Endothelial cell of hepatic sinusoid (primary cell): ENCODE data around the gene MS4A13.
"Not testable (repeated sequence)": the region's sequence is repeated elsewhere in the genome, so short reads cannot be mapped to it uniquely, and the experiment has no call there.

Experiments used
- in situ Hi-C: cut with HindIII; loops from 2 replicates; pipeline ENCODE4 v1.10.0; 2017; ENCODE audit warnings: low sequenced_read_pairs

The MS4A13 gene

GRCh38 chr11:60530454-60531100 lies 15.4 kb downstream of the MS4A13 start:
- in situ Hi-C loops, result no loop called here

GRCh38 chr11:60532383-60532782 lies 17.2 kb downstream of the MS4A13 start:
- in situ Hi-C loops, result not testable (repeated sequence)

DNA sequence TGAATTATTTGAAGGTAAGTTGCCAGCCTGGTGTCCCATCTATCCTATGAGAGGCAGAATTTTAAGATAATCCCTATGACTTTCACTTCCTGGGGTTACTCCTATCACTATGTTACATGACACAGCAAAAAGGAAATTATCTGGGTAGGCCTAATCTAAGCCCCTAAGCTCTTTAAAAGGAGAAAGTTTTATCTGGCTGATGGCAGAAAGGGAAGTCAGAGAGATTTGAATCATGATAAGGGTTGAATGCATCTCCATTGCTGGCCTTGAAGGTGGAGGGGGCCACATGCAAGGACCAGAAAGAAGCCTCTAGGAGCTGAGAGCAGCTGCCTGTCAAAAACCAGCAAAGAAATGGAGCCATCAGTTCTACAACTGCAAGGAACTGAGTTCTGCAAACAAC lies 23.4 kb downstream of the MS4A13 start:
- in situ Hi-C loops, result not testable (repeated sequence)

DNA sequence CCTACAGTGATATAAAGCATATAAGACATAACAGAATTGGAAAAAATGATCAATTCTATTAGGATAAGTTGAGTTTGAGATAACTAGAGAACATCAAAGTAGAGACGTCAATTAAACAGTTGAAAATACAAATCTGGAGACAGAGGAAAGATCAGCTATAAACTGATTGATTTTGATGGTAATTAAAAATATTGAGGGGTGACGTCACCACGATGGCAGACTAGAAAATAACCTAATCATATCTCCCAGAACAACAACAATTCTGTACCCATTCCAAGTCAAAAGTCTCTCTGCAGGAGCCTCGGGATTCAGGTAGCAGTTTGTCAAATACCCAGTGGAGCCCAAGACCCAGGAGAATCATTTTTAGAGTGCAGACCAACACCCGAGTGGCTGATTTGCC lies 28.9 kb downstream of the MS4A13 start:
- in situ Hi-C loops, result no loop called here

DNA sequence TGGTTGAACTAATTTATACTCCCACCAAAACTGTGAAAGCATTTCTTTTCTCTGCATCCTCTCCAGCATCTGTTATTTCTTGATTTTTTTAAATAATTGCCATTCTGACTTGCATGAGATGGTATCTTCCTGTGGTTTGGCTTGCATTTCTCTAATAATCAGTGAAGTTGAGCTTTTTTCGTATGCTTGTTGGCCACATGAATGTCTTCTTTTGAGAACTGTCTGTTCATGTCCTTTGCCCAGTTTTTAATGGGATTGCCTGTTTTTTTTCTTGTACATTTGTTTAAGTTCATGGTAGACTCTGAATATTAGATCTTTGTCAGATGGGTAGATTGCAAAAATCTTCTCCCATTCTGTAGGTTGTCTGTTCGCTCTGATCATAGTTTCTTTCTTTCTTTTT lies 46.1 kb downstream of the MS4A13 start:
- in situ Hi-C loops, result no loop called here

GRCh38 chr11:60563553-60564235 lies 48.5 kb downstream of the MS4A13 start:
- in situ Hi-C loops, result no loop called here

DNA sequence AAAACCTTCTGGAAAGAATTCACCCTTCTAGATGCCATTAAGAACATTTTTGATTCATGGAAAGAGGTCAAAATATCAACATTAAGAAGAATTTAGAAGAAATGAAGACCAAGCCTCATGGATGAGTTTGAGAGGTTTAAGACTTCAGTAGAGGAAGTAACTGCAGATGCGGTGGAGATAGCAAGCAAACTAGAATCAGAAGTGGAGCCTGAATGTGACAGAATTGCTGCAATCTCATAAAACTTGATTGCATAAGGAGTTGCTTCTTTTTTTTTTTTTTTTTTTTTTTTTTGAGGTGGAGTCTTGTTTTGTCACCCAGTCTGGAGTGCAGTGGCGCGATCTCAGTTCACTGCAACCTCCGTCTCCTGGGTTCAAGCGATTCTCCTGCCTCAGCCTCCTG lies 51.6 kb downstream of the MS4A13 start:
- in situ Hi-C loops, result no loop called here

DNA sequence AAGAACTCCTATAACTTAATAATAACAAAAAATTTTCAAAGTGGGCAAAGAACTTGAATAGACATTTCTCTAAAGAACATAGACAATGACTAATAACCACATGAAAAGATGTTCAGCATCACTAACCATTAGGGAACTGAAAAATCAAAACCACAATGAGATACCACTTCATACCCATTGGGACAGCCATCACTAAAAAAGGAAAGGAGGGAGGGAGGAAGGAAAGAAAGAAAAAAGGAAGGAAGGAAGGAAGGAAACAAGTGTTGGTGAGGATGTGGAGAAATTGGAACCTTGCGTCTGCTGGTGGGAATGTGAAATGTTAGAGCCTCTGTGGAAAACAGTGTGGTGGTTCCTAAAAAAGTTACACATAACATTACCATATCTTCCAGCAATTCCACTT lies 55.8 kb downstream of the MS4A13 start:
- in situ Hi-C loops, result no loop called here

DNA sequence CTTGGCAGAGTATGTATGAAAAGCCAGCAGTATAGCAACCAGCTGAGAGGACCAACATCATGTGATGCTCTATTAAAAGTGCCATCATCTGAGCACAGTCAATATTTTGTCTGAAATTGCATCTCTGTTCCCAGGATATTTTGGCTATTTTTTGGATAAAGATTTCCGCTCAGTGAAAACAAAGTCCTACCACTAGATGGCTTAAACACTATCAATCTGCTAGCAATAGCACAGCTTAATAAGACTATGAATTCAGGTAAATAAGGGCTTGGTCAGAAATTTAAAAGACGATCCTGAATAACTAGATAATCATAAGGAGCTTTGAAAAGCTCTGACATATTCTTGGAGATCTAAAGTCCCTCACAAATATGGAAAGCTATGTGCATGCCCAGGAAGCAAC lies 74.4 kb downstream of the MS4A13 start:
- in situ Hi-C loops, result no loop called here
